Fibroblast of peridontal ligament (primary cell): ENCODE results near the gene MFN2.
A peak's percentile ranks its signal among the peaks of the same experiment; 100 is the strongest.
"Not testable (repeated sequence)": the region's sequence is repeated elsewhere in the genome, so short reads cannot be mapped to it uniquely, and the experiment has no call there.

ENCODE experiments used
- DNase-seq: peaks from one replicate; pipeline ENCODE4 v3.0.0-alpha.2; 2010; ENCODE audit errors: extremely low read depth

MFN2 gene

DNA sequence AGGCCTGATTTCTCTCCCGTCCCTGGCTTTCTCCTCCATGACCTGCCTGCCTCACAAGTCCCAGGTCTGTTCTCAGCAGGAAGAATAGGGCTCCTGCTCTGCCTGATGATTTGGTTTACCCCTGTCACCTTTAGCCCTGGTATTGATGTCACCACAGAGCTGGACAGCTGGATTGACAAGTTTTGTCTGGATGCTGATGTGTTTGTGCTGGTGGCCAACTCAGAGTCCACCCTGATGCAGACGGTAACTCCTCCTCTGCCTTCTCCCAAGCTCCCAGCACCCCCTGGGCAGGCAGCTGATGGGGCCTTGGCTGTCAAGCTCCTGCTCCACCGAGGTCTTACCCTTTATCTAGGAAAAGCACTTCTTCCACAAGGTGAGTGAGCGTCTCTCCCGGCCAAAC is 18.4 kb downstream of the MFN2 start:
- DNase-seq: no peak

DNA sequence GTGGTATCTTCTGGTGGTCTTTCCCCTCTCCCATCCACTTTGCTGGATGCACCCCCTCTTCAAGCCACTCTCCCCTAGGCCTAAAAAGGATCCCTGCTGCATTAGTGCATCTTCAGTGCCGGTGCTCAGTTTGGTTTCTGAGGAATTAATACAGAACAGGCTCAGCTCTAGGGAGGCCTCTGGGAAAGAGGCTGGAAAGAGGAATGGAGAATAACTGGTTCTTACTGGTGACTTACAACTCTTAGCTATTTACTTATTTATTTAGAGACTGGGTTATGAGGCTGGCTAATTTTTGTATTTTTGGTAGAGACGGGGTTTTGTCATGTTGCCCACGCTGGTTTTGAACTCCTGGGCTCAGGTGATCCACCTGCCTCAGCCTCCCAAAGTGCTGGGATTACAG is 19.0 kb downstream of the MFN2 start:
- DNase-seq: no peak

DNA sequence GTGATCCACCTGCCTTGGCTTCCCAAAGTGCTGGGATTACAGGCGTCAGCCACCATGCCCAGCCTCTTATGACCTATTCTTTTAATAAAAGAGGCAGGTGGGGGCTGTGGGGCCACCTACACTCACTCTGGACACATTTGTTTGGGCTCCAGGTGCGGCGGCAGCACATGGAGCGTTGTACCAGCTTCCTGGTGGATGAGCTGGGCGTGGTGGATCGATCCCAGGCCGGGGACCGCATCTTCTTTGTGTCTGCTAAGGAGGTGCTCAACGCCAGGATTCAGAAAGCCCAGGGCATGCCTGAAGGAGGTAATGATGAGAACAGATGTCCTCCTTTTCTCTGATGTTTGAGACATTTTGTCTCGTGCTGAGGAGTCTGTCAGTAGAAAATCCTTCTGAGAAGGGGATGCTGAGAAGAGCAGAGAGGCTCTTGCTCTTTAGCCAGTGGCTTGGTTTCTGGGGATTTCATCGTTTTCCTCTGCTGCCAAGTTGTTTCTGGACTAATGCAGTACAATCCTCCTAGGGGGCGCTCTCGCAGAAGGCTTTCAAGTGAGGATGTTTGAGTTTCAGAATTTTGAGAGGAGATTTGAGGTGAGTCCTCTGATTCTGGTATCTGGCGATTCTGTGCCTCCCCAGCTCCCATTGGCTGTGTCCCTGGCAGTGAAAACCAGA is 21.1 kb downstream of the MFN2 start:
- peak; percentile 89 for DNase-seq

DNA sequence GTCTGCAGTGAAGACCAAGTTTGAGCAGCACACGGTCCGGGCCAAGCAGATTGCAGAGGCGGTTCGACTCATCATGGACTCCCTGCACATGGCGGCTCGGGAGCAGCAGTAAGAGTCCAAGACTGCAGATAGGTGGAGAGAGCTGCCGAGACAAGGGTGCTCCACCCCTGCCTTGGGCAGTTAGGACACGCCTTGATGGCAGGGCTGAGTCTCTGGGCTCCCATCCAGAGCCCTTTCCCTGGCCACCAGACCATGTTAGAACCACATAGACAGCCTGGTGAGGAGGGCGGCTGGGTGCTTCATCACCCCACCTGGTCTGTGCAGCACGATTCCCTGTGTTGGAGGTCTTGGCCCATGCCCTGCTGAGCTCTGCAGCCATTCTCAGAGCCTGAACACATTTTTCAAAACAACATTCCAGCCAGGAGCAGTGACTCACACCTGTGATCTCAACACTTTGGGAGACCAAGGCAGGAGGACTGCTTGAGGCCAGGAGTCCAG is 21.8 kb downstream of the MFN2 start:
- DNase-seq: no peak

DNA sequence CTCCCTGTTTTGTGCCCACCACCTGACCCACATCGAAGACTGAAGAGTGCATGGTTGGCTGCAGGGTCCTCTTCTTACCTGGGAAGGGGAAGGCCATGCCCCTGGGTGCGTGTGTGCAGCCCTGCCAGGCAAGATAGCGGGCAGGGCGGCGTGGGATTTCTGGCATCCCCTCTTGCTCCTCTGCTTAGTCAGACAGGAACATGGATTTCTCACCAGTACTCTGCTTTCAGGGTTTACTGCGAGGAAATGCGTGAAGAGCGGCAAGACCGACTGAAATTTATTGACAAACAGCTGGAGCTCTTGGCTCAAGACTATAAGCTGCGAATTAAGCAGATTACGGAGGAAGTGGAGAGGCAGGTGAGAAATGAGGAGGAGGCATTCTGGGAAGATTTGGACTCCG is 23.5 kb downstream of the MFN2 start:
- DNase-seq: no peak

DNA sequence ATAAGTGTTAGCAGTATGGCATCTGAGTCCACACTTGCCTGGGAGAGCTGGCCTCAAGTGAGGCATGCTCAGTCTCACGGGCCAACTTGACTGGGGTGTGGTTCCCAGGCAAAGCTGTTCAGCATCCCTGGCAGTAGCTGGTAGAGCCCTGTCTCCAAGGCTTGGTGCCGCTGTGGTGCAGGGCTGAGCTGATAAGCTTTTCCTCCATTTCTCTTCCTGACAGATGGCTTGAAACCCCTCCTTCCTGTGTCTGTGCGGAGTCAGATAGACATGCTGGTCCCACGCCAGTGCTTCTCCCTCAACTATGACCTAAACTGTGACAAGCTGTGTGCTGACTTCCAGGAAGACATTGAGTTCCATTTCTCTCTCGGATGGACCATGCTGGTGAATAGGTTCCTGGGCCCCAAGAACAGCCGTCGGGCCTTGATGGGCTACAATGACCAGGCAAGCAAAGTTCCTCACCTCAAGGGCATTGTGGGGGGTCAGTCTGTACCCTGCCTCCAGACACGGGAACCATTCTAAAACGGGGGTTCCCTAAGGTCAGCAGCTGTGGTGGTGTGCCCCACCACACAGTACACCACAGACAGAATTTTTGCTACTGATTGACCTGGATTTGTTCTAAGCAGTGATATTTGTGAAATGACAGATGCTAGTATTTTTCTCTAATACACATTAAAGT is 25.4 kb downstream of the MFN2 start:
- DNase-seq: no peak

DNA sequence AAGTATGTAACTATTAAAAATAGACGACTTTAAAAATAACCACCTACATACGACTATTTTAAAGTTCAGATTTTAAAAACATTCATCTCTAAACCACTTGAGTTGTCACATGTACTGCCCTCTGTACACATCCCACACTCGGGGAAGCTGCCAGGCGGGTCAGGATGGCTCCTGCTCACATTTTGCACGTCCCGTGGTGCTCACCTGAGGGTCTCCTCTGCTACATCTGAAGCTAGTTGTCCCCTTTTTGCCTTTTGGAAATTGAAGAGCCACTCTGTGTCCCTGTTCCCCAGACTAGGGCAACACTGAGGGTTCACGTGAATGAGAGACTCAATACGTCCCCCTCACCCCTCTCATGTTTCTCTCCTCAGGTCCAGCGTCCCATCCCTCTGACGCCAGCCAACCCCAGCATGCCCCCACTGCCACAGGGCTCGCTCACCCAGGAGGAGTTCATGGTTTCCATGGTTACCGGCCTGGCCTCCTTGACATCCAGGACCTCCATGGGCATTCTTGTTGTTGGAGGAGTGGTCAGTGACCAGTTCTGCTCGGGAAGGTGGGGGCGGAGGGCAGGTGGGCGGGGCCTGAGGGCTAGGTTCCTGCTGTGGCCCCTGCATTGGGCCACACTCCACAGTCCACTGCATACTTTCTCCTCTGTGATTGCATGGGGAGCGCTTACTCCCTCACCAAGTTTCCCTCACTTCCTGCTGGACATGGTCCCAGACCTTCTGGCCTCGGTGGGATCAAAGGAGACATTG is 26.1 kb downstream of the MFN2 start:
- no peak for DNase-seq

DNA sequence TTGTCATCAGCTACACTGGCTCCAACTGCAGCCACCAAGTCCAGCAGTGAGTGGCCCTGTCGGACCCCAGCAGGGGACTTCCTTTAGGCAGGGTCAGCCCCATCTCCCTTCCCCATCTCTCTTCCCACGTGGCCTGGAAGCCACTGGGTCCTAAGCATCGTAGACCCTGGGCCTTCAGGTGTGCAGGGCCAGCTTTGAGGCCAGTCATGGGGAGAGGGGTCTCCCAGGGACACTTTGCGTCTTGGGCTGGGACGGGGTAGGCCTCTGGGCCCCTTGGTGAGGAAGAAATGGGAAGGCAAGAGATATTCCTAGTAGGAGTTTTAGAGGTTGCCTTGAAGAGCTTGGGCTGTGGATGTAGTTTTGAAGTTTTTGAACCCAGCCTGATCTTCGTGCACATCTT is 27.0 kb downstream of the MFN2 start:
- no peak for DNase-seq

DNA sequence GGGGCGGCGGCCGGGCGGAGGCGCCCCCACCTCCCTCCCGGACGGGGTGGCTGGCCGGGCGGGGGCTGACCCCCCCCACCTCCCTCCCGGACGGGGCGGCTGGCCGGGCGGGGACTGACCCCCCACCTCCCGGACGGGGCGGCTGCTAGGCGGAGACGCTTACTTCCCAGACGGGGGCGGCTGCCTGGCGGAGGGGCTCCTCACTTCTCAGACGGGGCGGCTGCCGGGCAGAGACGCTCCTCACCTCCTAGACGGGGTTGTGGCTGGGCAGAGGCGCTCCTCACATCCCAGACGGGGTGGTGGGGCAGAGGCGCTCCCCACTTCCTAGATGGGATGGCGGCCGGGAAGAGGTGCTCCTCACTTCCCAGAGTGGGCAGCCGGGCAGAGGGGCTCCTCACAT is 28.1 kb downstream of the MFN2 start:
- DNase-seq: not testable (repeated sequence)

DNA sequence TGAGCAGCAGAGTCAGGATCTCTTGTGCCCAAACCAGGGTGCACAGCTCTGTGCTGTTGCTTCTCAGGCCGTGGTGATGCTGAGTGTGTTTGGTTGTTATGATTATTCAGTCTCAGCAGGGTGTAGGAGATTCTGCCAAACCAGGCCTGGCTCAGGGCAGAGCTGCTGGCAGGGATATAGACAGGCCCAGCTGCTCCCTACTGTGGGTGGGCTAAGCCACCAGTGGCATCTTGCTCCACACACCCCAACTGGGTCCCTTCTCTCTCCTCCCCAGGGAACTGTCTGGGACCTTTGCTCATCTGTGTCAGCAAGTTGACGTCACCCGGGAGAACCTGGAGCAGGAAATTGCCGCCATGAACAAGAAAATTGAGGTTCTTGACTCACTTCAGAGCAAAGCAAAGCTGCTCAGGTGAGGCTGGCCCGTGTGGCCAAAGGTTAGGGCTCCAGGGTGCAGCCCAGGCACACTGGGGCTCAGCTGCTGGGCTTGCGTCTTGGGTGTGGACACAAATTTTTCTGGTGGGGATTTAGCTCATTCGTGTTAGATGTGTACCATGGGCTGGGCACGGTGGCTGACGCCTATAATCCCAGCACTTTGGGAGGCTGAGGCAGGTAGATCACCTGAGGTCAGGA is 29.2 kb downstream of the MFN2 start:
- DNase-seq: no peak

DNA sequence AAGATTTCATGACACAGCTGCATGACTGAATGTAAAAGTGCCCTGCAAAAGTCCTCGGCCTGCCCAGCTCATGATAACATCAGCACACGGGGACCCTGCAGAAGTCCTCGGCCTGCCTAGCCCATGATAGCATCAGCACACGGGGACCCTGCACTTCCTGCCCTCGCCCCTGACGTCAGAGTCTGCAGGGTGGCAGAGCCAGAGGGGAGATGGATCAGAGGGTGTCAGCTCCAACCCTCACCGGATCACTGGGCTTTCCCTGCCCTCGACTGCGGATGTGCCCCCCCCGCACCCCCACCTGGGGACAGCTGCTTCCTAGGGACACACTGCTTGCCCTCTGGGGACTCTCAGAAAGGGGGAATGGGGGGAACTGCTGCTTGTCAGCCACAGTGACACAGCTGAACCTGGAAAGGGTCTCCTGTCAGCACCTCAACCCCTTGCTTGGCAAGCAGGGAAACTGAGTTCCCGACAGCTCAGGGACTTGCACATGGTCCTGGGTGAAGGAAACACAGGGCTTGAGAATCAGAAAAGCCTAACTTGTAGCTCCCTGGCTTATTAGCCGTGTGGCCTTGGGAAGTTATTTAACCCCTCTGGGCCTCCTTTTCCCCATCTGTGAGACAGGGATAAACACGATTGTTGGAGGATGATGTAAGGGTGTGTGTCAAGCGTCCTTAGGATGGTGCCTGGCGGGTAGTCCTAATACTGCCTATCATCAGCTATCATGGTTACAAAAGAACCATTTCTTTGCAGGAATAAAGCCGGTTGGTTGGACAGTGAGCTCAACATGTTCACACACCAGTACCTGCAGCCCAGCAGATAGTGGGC is 30.7 kb downstream of the MFN2 start:
- no peak for DNase-seq

DNA sequence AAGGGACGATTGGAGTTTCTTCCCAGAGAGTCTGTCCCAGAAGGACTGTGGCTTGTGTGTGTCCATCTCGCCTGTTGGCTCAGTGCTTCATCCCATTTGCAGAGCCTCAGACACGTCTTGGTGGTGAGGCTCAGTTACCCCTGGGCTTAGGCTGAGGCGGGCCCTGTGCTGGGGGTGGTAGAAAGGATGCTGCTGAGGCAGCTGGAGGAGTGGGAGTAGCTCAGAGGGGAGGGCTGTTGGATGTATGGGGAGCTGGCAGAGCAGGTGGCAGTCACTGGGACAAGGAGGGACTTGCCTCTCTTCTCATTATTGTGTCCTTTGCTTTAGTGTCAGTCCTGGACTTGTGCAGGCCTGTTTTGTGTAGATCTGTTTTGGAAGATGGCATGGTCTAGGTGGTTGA is 31.8 kb downstream of the MFN2 start:
- DNase-seq: no peak

DNA sequence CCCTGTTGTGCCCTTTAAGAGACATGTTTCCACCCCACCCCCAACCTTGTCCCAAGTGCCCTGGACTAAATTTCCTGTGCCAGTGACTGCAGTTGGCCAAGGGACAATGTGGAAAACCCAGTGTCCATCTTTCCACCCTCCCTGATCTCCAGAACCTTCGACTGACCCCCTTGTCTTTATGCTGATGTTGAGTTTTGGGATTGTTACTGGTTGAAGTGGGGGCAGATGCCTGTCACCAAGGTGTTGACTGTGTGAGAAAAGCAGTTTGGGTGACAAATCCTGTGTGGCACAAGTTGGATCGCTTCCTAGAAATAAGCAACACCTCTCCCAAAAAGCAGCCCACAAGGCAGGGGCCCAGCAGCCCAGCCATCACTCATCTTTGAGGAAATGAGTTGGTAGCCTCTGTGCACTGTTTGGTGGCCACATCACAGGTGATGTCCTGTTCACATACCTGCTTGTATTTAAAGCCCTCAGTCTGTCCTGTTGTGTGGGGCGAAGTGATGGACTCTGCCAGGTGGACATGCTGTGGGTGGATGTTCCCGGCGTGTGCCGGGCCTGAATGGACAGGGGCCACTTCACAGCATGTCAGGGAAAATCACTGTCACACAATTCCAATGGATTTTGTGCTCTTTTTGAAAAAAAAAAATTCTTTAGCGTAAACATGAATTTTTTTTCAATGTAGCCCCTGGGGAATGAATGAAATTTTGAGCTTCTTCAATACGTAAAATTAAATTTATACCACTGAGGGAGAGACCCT is 32.5 kb downstream of the MFN2 start:
- DNase-seq: no peak

DNA sequence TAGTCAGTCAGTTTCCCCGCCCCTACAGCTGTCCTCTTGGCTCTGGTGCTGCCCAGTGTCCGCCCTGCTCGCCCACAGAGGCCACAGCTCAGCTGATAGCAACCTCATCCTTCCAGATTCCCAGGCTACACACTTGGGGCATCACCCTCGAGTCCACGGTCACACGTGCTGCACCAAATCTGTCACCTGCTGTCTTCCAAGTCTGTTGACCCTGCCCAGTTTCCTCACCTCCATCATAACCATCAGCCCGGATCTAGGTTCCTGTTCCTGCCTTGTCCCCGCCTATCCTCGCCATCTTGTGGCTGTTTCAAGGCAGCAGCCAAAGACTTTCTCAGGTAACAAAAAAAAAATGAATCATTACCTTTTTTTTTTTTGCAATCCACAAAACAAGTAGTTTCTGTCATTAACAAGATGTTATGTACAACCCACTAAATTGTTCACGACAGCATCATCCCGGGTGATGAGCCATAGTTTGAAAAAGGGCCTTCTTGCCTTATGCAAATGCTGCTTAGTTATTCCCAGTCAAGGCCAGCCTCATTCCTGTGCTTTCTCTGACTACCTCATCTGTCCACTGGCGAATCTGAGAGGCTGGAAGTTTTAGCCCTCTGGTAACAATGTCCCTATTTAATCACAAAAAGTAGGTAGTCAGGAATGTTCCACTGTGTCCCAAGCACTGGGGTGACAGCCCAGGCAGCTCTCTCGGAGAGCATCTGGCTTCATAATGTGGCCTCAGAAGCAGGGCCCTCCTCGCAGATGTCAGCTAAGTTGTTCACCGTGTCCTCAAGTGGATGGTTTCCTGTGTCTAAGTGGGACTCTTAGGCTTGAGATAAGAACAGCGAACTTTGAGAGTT is 34.1 kb downstream of the MFN2 start:
- no peak for DNase-seq

DNA sequence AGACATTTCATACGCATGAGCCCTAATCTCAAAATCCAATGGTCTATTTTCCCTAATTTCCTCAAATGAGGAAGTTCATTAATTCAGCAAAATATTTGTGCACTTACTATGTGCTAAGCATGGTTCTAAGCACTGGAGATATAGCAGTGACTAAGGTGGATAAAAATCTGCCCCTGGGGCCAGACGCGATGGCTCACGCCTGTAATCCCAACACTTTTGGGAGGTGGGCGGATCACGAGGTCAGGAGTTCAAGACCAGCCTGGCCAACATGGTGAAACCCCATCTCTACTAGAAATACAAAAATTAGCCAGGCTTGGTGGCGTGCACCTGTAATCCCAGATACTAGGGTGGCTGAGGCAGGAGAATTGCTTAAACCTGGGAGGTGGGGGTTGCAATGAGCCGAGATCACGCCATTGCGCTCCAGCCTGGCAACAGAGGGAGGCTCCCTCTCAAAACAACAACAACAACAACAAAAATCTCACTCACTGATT is 34.8 kb downstream of the MFN2 start:
- DNase-seq: no peak

DNA sequence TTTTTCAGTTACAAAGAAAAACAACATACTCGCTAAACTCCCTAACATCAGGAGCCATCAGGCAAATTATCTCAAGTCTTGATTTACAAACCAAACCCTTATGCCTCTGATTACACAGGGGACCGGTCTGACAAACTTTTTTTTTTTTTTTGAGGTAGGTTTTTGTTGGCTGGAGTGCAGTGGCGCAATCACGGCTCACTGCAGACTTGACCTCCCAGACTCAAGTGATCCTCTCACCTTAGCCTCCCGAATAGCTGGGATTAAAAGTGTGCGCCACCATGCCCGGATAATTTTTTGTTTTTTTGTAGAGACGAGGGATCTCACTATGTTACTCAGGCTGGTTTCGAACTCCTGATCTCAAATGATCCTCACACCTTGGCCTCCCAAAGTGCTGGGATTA is 35.3 kb downstream of the MFN2 start:
- no peak for DNase-seq

DNA sequence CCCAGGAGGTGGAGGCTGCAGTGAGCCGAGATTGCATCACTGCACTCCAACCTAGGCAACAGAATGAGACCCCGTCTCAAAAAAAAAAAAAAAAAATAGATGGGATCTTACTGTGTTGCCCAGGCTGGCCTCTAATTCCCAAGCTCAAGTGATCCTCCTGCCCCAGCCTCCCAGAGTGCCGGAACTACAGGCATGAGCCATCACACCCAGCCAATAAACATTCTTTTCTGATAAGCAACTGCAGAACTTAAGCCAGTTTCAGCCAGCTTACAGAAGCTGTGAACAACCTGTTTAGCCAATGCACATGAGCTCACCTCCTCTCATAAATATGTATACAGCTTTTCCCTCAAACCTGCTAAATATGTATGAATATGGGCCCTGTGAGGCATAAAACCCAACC is 35.9 kb downstream of the MFN2 start:
- no peak for DNase-seq

DNA sequence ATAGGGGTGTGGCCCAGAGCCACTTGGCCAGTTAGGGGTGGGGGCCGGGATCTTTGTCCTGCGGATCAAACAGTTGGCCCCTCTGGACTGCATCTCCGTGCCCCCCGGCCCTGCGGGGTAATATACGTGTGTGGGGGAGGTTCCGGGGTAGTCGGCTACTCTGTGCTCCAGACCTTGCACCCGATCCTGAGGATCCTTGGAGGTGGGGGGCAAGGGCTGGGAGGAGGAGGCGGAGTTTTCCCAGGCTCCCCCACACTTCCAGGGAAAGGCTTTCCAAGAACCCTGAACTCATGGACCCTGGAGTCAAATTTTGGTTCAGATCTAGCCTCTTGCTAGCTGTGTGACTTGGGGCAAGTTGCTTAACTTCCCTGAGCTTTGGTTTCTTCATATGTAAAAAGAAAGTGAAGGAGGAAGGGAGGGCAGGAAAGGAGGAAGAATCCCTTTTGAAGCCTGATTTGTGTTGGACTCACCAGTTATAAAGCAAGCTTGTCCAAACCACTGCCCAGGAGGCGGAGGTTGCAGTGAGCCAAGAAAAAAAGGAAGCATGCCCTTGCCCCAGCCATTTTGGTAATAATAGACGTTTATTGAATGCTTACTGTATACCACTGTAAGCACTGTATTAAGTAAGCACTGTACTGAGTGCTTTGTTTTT is 39.7 kb downstream of the MFN2 start:
- peak; percentile 27 for DNase-seq

DNA sequence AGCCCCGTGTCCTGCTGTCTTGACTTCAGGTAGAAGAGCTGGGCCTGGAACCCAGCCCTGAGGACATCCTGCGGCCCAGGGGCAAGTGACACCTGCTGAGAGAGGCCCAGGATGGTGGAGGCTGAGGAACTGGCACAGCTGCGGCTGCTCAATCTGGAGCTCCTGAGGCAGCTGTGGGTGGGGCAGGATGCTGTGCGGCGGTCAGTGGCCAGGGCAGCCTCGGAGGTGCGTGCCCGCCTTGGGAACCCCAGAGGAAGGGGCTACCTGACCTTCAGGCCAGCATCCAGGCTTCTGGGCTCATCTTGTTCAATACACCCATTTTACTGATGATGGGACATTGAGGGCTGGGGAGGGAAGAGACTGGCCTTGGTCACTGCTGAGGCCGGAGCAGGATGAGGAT is 41.4 kb downstream of the MFN2 start:
- no peak for DNase-seq
